DND-41 (cell line): ENCODE results near the gene NXPE4.

Source experiments
- CTCF ChIP-seq: IDR thresholded peaks from 2 replicates; pipeline ENCODE4 v1.5.1; 2012; ENCODE audit warnings: borderline replicate concordance, low read length, moderate library complexity, mild to moderate bottlenecking; ENCODE audit not compliant: poor library complexity, severe bottlenecking; ENCODE audit errors: extremely low read depth
- EZH2 ChIP-seq: IDR thresholded peaks from 3 replicates; pipeline ENCODE4 v1.6.1; 2012; ENCODE audit warnings: borderline replicate concordance, low read depth, mild to moderate bottlenecking, moderate library complexity, low read length, inconsistent platforms; ENCODE audit not compliant: severe bottlenecking

GRCh38 chr11:114595571-114595970, at the start of gene NXPE4:
- TF ChIP-seq EZH2 = no peak
- no peak for TF ChIP-seq CTCF
